Measurements from ENCODE around the gene TEX22.
A peak's percentile ranks its signal among the peaks of the same experiment; 100 is the strongest.

TEX22 gene

DNA sequence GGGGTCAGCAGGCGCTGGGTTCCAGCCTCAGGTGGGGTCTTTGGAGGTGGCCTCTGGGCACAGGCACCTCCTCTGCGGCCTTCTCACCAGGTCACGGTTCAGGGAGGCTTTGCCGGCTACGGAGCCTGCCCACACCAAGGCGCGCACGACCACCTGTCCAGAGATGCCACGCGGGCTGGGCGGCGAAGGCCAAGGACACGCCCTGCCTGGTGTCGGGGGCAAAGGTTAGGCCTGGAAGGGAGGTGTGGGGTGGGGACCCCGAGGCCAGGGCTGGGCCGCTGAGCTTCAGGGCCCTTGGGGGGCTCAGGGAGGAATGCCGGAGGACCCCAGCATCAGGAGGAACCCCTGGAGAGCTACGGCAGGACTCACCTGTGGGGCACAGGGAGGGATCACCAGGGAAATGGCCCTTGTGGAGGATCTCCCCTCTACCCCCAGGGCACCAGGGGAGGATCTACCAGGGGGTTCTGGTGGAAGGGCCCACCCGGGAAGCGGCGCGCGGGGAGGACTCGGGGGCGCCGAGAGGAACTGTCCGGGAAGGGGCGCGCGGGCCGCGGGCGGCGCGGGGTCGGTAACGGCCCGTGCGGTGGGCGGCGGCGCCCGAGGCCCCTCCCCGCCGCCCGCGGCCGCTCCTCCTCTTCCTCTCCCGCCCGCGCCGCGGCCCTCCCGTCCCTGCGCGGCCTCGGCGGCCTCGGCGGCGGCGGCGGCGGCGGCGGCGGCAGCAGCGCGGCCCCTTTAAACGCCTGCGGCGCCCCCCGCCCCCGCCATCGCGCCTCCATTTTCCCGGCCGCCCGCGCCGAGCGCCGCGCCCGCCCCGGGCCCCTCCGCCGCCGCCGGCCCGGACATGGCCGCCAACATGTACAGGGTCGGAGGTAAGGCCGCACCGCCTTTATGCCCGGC lies 21.1 kb downstream of the TEX22 start, which contains the start of gene MTA1:
MTA1 (plus strand) TSS at position 633 of the 897 bp plus-strand sequence; CDS start at position 842, 209 bp downstream.
- peaks cover 34% of the 10 kb centered on the region for H3K4me1 ChIP-seq (ENCODE audit: control insufficient read depth, low read length)
- no peaks in the 10 kb centered on the region; the same call in 1 of the 2 replicates for H3F3A ChIP-seq (ENCODE audit: control insufficient read depth, insufficient read depth)
- peaks cover 32% of the 10 kb centered on the region for H3K36me3 ChIP-seq (ENCODE audit: control insufficient read depth, low read length)
- H3K9me3 ChIP-seq (ENCODE audit: control insufficient read depth, insufficient read depth, low read length) = no peaks in the 10 kb centered on the region
- peaks cover 47% of the 10 kb centered on the region for H3K79me2 ChIP-seq (ENCODE audit: control insufficient read depth, low read length)
- peaks cover 12% of the 10 kb centered on the region; the same call in 1 of the 2 replicates for H4K20me1 ChIP-seq (ENCODE audit: control insufficient read depth, insufficient read depth, low read depth, low read length)
- peak within 1 kb of the TSS; percentile 85 for H3K4me3 ChIP-seq (ENCODE audit: low read length)
- H3K4me2 ChIP-seq (ENCODE audit: low read length) = peak within 1 kb of the TSS; percentile 94
- TF ChIP-seq EZH2phosphoT487 (IDR thresholded peaks at IDR 0.05; ENCODE audit: borderline replicate concordance, low read length) = no peak
- TF ChIP-seq, protein P1, sequence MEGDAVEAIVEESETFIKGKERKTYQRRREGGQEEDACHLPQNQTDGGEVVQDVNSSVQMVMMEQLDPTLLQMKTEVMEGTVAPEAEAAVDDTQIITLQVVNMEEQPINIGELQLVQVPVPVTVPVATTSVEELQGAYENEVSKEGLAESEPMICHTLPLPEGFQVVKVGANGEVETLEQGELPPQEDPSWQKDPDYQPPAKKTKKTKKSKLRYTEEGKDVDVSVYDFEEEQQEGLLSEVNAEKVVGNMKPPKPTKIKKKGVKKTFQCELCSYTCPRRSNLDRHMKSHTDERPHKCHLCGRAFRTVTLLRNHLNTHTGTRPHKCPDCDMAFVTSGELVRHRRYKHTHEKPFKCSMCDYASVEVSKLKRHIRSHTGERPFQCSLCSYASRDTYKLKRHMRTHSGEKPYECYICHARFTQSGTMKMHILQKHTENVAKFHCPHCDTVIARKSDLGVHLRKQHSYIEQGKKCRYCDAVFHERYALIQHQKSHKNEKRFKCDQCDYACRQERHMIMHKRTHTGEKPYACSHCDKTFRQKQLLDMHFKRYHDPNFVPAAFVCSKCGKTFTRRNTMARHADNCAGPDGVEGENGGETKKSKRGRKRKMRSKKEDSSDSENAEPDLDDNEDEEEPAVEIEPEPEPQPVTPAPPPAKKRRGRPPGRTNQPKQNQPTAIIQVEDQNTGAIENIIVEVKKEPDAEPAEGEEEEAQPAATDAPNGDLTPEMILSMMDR (IDR thresholded peaks at IDR 0.05; ENCODE audit: low read depth, low read length, poor library complexity, severe bottlenecking) = no peak
- peak within 1 kb of the TSS; percentile 2 for H3K27ac ChIP-seq (ENCODE audit: low read depth, low read length)
- no peaks in the 10 kb centered on the region for H3K9me2 ChIP-seq (replicated peaks; ENCODE audit: control insufficient read depth, low read length)
- H3K27me3 ChIP-seq (ENCODE audit: control insufficient read depth, low read length) = peaks cover 14% of the 10 kb centered on the region

DNA sequence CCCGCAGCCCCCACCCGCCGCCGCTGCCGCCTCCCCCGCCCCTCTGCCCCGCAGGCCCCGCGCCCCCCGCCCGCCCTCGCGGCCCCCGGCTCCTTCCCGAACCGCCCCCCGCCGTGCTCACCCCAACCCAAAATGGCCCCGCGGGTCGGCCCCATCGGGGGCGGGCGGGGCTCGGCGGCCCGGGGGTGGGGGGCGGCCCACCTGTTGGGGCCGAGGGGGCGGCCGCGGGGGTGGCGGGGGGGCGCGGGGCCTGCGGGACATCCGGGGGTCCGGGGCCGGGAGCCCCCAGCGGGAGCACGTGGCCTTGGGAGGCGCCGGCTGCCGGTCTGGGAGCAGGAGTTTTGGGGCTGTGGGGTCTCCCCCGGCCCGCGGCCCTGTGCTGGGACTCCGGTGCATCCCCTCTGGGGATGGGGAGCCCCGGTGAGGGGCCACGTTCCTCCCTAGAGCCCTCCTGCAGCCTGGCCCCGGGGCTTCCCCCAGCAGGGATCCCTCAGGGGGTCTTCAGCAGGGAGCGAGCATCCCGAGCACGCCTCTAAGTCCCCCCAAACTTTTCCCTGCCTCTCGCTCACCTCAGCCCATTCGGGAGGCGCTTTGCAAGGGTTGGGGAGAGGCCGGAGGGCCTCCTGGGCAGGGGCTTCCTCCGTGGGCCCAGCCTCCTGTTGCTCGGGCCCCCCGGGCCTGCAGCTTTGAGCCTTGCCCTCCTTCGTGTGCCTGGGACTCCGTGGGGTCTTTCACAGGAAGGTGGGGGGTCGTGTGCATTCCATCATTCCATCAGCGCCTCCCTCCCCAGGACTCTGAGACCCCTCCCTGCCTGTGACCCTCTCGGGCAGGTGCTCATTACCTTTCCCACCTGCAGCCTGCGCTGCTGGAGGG lies 22.0 kb downstream of the TEX22 start:
- Histone ChIP-seq H3K79me2 (ENCODE audit: control insufficient read depth, low read length) (peaks cover 56% of the 10 kb centered on the region), H3K27ac (ENCODE audit: low read depth, low read length) (peak overlapping the region; percentile 2), H3K4me3 (ENCODE audit: low read length) (peak overlapping the region; percentile 77), H3K27me3 (ENCODE audit: control insufficient read depth, low read length) (peaks cover 6% of the 10 kb centered on the region; the same call in 1 of the 2 replicates), H3K36me3 (ENCODE audit: control insufficient read depth, low read length) (peaks cover 40% of the 10 kb centered on the region), H3K9me2 (replicated peaks; ENCODE audit: control insufficient read depth, low read length) (no peaks in the 10 kb centered on the region), H3K4me2 (ENCODE audit: low read length) (peak overlapping the region; percentile 94), H3F3A (ENCODE audit: control insufficient read depth, insufficient read depth) (no peaks in the 10 kb centered on the region; the same call in 1 of the 2 replicates), H4K20me1 (ENCODE audit: control insufficient read depth, insufficient read depth, low read depth, low read length) (peaks cover 12% of the 10 kb centered on the region; the same call in 1 of the 2 replicates), H3K9me3 (ENCODE audit: control insufficient read depth, insufficient read depth, low read length) (no peaks in the 10 kb centered on the region), H3K4me1 (ENCODE audit: control insufficient read depth, low read length) (peaks cover 27% of the 10 kb centered on the region)
- TF ChIP-seq EZH2phosphoT487 (IDR thresholded peaks at IDR 0.05; ENCODE audit: borderline replicate concordance, low read length) = no peak
- TF ChIP-seq, protein P1 (IDR thresholded peaks at IDR 0.05; ENCODE audit: low read depth, low read length, poor library complexity, severe bottlenecking) = no peak

DNA sequence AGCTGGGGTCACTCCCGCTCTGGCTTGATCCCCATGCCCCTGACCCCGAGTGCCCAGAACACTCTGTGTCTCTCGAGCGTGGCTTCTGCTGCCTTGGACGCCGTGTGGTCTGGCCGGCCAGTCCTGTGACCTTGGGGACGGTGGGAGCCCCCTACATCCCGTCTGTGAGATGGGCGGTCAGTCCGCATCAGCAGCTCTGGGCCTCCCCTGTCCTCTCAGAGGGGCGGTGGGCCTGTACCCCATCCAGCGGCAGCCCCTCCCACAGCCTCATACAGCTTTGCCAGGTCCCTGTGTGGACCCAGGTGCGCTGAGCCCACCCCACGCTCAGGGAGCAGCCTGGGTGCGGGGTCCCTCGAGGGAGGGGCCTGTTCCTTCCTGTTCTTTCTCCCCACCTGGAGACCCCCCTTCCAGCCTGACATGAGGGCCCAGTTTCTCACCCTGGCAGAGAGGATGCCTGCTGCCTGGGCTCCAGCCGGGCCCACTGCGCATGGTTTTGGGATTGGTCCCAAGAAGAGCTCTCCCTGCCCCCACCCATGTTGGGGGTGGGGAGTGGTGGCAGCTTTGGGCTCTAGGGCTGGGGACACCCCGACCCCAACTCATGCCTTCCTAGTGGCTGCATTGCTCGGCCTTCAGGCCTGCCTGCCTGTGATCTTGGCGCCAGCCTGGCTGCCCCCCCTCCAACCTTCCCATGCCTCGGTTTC lies 22.8 kb downstream of the TEX22 start:
- Histone ChIP-seq H3K9me2 (replicated peaks; ENCODE audit: control insufficient read depth, low read length) (no peaks in the 10 kb centered on the region), H3K79me2 (ENCODE audit: control insufficient read depth, low read length) (peaks cover 64% of the 10 kb centered on the region), H3F3A (ENCODE audit: control insufficient read depth, insufficient read depth) (no peaks in the 10 kb centered on the region), H4K20me1 (ENCODE audit: control insufficient read depth, insufficient read depth, low read depth, low read length) (peaks cover 12% of the 10 kb centered on the region; the same call in 1 of the 2 replicates), H3K36me3 (ENCODE audit: control insufficient read depth, low read length) (peaks cover 44% of the 10 kb centered on the region), H3K4me3 (ENCODE audit: low read length) (peak overlapping the region; percentile 77), H3K9me3 (ENCODE audit: control insufficient read depth, insufficient read depth, low read length) (no peaks in the 10 kb centered on the region), H3K4me2 (ENCODE audit: low read length) (peak overlapping the region; percentile 94), H3K27me3 (ENCODE audit: control insufficient read depth, low read length) (peaks cover 6% of the 10 kb centered on the region; the same call in 1 of the 2 replicates), H3K4me1 (ENCODE audit: control insufficient read depth, low read length) (peaks cover 27% of the 10 kb centered on the region), H3K27ac (ENCODE audit: low read depth, low read length) (peak overlapping the region; percentile 2)
- TF ChIP-seq, protein P1 (IDR thresholded peaks at IDR 0.05; ENCODE audit: low read depth, low read length, poor library complexity, severe bottlenecking) = no peak
- no peak for TF ChIP-seq EZH2phosphoT487 (IDR thresholded peaks at IDR 0.05; ENCODE audit: borderline replicate concordance, low read length)
